GM19193 (cell line): ENCODE results near the gene UNC13A.

Source experiments
- POLR2A ChIP-seq: IDR thresholded peaks from 4 replicates; pipeline ENCODE4 v1.6.1; 2011; ENCODE audit not compliant: insufficient read depth, insufficient read length; ENCODE audit errors: extremely low read depth

The UNC13A gene

DNA sequence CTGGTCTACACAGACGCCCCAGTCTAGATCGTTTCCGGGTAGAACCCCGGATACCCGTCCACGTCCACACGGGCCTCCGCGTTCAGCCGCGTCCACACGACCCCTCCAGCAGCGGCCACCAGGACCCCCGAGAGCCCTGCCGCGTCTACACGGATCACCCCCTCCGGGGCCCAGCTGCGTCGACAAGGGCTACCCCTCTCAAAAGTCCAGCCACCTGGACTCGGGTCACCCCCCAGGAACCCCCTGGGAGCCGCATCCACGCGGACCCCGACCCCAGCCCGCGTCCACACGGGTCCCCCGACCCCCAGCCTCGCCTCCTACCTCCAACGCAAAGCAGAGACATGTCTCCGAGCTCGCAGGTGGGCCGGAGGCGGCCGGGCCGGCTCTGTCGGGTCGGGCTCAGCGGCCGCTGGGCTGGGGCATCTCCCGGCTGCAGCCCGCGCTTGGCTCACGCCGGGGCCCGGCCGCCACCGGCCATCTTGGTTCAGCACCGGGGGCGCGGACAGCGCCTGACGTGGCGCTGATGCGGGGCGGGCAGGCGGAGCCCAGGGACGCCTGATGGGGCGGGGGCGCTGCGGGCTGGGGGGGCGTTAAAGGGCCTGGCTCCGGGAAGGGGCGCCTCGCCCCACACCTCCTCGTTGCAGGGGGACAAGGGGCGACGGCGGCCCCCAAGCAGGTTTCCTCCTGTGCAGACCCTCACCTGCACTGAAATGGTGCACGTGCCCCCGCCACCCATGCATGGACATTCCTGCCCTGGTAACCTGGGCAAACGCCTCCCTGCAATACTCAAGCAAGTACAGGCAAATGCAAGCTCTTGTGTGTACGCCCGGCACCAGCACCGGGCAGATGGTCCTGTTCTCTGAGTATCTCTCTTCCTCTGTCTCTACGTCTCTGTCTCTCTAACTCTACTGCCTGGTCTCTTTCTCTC lies at the start of gene UNC13A:
UNC13A (minus strand) TSS at position 498 of the 928 bp plus-strand sequence; CDS start at position 343, 155 bp downstream.
- no peak for TF ChIP-seq POLR2A

DNA sequence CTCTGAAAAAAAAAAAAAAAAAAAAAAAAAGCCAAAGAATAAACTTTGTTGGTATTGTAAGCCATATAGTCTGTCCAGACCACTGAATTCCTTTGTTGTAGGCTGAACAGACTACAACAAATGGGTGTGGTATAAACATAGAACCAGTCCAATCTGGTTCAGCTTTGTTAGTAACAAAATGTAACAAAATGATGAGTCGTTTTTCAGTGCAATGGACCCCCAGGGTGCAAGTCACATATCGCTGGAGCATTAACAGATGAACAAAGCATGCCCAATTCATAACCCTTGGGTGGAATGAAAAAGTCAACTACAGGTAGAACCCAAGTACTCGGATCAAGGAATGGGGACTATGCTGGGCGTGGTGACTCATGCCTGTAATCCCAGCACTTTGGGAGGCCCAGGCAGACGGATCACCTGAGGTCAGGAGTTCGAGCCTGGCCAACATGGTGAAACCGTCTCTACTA lies 49.6 kb upstream of the UNC13A start:
- TF ChIP-seq POLR2A, result no peak

DNA sequence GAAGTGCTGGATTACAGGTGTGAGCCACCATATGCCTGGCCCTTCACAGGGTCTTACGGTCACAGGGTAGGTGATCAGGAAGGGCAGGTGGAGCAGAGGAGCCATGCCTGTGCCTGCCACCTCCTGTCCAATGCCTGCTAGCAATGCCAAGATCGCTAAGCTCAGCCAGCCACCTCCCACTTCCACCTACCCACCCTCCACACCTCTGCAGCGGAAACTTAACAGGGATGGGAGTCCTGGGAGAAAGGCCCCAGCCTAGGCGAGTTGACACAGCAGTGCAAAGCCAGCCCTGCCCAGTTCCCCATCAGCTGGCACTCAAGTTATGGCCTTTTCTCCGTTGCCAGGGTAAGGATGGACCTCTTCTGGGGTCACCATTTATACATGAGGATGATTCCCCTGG lies 47.3 kb upstream of the UNC13A start:
- no peak for TF ChIP-seq POLR2A

DNA sequence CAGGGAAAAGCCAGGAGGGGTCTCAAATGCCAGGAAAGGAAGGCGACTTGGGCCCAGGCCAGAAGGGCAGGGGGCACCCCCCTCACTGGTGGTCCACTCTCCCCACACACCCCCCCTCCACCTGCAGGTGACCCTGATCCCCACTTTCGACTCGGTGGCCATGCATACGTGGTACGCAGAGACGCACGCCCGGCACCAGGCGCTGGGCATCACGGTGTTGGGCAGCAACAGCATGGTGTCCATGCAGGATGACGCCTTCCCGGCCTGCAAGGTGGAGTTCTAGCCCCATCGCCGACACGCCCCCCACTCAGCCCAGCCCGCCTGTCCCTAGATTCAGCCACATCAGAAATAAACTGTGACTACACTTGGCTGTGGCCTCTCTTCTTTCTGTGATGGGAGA lies 46.0 kb upstream of the UNC13A start:
- no peak for TF ChIP-seq POLR2A

DNA sequence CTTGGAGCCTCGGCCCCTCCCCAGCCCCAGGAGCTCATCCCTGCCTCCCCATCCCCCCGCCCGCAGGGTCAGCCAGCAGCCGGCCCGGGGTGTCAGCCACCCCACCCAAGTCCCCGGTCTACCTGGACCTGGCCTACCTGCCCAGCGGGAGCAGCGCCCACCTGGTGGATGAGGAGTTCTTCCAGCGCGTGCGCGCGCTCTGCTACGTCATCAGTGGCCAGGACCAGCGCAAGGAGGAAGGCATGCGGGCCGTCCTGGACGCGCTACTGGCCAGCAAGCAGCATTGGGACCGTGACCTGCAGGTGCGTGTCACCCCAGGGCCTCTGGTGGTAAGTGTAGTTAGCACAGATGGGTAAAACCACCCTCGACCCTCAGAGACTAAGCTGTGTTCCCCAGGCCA lies 45.0 kb upstream of the UNC13A start:
- no peak for TF ChIP-seq POLR2A

DNA sequence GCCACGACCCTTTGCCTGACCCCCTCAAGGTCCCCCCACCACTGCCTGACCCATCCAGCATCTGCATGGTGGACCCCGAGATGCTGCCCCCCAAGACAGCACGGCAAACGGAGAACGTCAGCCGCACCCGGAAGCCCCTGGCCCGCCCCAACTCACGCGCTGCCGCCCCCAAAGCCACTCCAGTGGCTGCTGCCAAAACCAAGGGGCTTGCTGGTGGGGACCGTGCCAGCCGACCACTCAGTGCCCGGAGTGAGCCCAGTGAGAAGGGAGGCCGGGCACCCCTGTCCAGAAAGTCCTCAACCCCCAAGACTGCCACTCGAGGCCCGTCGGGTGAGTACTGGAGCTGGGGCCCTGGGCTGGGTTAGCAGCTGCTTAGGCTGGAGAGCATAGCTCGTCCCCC lies 39.7 kb upstream of the UNC13A start:
- no peak for TF ChIP-seq POLR2A

DNA sequence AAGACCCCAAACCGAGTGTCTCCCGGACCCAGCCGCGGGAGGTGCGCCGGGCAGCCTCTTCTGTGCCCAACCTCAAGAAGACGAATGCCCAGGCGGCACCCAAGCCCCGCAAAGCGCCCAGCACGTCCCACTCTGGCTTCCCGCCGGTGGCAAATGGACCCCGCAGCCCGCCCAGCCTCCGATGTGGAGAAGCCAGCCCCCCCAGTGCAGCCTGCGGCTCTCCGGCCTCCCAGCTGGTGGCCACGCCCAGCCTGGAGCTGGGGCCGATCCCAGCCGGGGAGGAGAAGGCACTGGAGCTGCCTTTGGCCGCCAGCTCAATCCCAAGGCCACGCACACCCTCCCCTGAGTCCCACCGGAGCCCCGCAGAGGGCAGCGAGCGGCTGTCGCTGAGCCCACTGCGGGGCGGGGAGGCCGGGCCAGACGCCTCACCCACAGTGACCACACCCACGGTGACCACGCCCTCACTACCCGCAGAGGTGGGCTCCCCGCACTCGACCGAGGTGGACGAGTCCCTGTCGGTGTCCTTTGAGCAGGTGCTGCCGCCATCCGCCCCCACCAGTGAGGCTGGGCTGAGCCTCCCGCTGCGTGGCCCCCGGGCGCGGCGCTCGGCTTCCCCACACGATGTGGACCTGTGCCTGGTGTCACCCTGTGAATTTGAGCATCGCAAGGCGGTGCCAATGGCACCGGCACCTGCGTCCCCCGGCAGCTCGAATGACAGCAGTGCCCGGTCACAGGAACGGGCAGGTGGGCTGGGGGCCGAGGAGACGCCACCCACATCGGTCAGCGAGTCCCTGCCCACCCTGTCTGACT lies 39.0 kb upstream of the UNC13A start:
- TF ChIP-seq POLR2A, result no peak

DNA sequence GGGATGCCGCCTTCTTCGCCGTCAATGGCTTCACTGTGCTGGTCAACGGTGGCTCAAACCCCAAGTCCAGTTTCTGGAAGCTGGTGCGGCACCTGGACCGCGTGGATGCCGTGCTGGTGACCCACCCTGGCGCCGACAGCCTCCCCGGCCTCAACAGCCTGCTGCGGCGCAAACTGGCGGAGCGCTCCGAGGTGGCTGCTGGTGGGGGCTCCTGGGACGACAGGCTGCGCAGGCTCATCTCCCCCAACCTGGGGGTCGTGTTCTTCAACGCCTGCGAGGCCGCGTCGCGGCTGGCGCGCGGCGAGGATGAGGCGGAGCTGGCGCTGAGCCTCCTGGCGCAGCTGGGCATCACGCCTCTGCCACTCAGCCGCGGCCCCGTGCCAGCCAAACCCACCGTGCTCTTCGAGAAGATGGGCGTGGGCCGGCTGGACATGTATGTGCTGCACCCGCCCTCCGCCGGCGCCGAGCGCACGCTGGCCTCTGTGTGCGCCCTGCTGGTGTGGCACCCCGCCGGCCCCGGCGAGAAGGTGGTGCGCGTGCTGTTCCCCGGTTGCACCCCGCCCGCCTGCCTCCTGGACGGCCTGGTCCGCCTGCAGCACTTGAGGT lies 38.1 kb upstream of the UNC13A start:
- TF ChIP-seq POLR2A, result no peak

DNA sequence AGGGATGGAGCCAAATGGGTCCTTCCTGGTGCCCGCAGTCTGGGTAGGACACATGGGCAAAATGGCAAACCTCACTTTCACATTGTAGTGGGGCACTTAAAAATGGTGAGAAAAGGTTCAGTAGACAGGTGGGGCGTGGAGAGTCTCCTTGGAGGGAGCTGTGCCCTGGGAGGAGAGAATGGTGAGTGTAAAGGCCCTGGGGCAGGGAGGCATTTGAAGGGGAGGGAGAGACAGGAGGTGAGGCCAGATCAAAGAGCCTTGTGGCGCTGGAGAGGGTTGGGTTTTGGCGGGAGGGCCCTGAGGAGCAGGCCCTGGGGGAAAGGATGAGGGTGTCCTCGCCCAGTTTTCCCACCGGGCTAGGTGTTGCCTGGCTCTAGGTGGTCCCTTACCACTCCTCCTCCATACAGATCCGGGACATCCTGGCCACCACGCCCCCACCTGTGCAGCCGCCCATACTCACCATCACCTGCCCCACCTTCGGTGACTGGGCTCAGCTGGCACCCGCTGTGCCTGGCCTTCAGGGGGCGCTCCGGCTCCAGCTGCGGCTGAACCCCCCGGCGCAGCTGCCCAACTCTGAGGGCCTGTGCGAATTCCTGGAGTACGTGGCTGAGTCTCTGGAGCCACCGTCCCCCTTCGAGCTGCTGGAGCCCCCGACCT lies 37.4 kb upstream of the UNC13A start:
- no peak for TF ChIP-seq POLR2A

DNA sequence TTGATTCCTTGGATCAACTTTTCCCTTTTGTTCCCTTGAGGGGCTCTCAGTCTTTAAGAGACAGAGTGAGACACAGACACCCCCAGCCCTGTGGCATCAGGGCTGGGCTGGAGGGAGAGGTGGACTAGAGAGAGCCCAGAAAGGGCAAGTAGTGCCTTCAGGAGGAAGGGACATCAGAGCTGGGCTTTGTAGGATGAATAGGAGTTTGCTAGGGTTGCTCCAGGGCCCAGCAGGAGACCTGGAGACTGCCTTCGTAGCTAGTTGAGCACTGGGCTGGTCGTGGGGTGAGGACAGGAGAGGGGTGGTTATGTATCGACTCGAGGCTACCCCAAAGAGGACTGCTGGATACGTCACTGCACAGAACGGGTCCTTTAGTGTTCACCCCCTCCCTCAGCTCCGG lies 36.5 kb upstream of the UNC13A start:
- no peak for TF ChIP-seq POLR2A

DNA sequence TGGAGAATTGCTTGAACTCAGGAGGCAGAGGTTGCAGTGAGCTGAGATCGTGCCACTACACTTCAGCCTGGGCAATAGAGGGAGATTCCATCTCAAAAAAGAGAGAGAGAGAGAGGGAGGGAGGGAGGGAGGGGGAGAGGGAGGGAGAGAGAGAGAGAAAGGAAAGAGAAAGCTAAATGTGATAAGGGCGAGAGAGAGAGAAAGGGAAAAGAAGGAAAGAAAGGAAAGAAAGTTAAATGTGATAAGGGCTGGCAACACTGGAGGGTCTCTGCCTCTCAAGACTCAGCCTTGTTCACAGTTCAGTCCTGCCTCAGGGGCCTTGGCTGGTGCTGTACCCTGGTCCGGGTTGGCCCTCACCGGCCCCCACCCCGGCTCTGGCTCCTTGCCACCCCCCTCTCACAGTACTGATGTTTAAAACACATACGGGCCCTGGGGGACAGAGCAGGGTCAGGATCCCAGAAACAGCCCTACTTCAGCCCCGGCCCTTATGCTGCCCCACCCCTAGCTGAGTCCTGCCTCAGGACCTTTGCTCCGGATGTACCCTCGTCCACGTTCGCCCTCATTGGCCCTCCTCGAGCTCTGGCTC lies 34.6 kb upstream of the UNC13A start:
- no peak for TF ChIP-seq POLR2A

DNA sequence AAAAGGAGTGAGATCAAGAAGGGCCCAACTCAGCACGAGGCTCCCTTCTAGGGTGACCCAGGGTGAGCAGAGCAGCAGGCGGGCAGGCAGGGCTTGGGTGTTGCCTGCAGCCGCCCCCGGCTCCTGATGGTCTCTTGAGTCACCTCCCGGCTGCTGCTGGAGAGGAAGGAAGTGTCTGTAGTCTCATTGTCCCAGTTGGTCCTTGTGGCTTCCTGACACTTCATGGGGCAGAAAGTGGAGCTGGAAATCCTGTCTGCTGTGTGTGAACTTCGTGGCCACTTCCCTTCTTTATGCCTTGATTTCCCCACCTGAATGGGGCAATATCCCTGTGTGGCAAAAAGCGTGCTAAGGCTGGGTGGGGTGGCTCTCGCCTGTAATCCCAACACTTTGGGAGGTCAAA lies 33.7 kb upstream of the UNC13A start:
- no peak for TF ChIP-seq POLR2A

DNA sequence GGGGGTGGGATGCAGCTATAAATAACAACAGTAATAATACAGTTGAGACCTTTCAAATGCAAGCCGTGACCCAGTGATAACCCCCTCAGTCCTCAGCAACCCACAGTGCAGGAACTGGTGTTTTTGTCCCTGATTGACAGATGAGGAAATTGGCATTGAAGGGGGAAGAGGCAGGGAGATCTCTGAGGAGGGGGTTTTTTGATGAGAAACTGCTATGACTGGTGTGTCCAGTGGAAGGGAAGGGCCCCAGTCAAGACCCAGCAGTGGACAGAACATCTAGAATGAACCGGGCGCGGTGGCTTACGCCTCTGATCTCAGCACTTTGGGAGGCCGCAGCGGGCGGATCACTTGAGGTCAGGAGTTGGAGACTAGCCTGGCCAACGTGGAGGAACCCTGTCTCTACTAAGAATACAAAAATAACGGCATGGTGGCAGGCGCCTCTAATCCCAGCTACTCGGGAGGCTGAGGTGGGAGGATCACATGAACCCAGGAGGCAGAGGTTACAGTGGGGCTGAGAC lies 33.0 kb upstream of the UNC13A start:
- TF ChIP-seq POLR2A, result no peak

DNA sequence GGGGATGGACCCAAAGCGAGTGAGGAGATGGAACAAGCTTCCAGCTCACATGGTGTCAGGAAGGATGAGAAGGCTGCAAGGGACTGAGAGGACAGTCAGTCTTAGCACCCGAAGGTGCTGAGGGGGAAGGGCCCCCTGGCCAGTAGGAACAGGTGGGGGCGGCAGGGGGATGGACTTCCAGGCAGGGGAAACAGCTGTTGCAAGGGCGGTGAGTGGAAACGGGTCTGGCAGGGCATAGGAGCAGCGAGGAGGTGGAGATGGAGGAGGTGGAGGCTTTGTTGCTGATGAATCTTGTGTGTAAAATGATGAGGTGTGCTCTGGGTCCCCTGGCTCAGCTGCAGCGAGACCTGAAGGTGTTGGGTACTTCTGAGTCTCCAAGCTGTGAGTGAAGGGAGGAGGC lies 32.3 kb upstream of the UNC13A start:
- no peak for TF ChIP-seq POLR2A

DNA sequence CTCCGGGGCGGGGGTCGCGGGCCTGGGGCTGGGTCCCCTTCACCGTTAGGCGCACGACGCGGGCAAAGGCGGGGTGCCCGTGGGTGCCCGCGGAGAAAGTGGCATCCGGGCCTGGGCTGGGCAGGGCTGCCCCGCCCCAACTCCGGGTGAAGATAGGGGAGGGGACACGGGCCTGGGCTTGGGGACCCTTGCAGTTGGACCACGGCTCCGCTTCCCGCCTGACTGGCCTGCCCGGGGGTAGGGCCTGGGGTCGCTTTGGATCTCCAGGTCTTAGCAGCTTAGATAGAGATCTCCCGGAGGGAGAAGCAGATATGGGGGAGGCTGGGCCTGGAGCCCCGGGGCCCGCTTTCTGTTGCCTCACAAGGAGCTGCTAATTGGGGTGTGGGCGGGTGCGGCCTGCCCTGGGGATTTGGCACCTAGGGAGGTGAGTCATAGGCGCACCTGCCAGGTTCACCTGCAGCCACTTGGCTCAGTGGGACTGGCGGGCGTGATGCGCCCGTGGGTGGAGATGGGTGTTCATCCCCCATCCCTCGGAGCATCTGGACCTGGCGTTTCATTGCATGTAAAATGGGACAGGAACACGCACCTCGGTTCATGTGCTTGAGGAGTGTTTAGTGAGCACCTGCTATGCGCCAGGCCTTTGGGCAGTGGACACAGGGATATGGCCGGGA lies 31.7 kb upstream of the UNC13A start:
- no peak for TF ChIP-seq POLR2A
